Measurements from ENCODE around the gene HEPHL1. TPM values are rescaled to one million over a fixed set of nuclear protein-coding genes. Genes with fewer than 3 reads are reported as not detected.

HEPHL1 gene
- total and polyA plus RNA-seq, 2 donors (not counting 1 experiment from before 2014, with no cell fraction given): not detected

GRCh38 chr11:94077552-94078293 lies 56.6 kb downstream of the HEPHL1 start:
- H3K27ac ChIP-seq (ENCODE audit: insufficient read depth, low read length): no peak overlapping the region
- H3K9ac ChIP-seq (ENCODE audit: insufficient read depth, low read length): no peak overlapping the region
- no peaks in the 10 kb centered on the region for H4K20me1 ChIP-seq (ENCODE audit: control insufficient read depth, extremely low read depth, insufficient read depth, low read length)
- H3K9me3 ChIP-seq (ENCODE audit: control insufficient read depth, insufficient read depth, low read depth, low read length): no peaks in the 10 kb centered on the region
- no peak for DNase-seq (ENCODE audit: low read depth in 2 of 2)
- no peaks in the 10 kb centered on the region for H3K36me3 ChIP-seq (ENCODE audit: control insufficient read depth, insufficient read depth, low read length)
- no peaks in the 10 kb centered on the region for H3K4me1 ChIP-seq (ENCODE audit: control insufficient read depth, extremely low read depth, insufficient read depth, low read length)
- no peak overlapping the region for H3K4me2 ChIP-seq (ENCODE audit: extremely low read depth, insufficient read depth, low read length)
- H3K79me2 ChIP-seq (ENCODE audit: control insufficient read depth, insufficient read depth, low read length): no peaks in the 10 kb centered on the region
- H3K4me3 ChIP-seq (replicated peaks in 1 of 4; ENCODE audit: control extremely low read depth in 1 of 4, insufficient read depth in 1 of 4, low read depth in 3 of 4, low read length in 4 of 4): no peak overlapping the region
- TF ChIP-seq EZH2 (IDR thresholded peaks at IDR 0.05; ENCODE audit: low read length, missing control alignments) (no peak), CTCF (conservative IDR thresholded peaks at IDR 0.05 in 1 of 2, IDR thresholded peaks at IDR 0.05 in 1 of 2; ENCODE audit: low read depth in 1 of 2, low read length in 2 of 2) (no peak)
- no peak overlapping the region for H2AFZ ChIP-seq (ENCODE audit: low read length)
- no peaks in the 10 kb centered on the region for H3K27me3 ChIP-seq (ENCODE audit: control insufficient read depth, insufficient read depth, low read length)

GRCh38 chr11:94084164-94084563 lies 63.0 kb downstream of the HEPHL1 start:
- no peak for TF ChIP-seq CTCF (conservative IDR thresholded peaks at IDR 0.05 in 1 of 2, IDR thresholded peaks at IDR 0.05 in 1 of 2; ENCODE audit: low read depth in 1 of 2, low read length in 2 of 2)
- no peak for TF ChIP-seq EZH2 (IDR thresholded peaks at IDR 0.05; ENCODE audit: low read length, missing control alignments)
- H4K20me1 ChIP-seq (ENCODE audit: control insufficient read depth, extremely low read depth, insufficient read depth, low read length): no peaks in the 10 kb centered on the region
- H3K27ac ChIP-seq (ENCODE audit: insufficient read depth, low read length): no peak overlapping the region
- no peak overlapping the region for H3K4me2 ChIP-seq (ENCODE audit: extremely low read depth, insufficient read depth, low read length)
- no peaks in the 10 kb centered on the region for H3K4me1 ChIP-seq (ENCODE audit: control insufficient read depth, extremely low read depth, insufficient read depth, low read length)
- H3K4me3 ChIP-seq (replicated peaks in 1 of 4; ENCODE audit: control extremely low read depth in 1 of 4, insufficient read depth in 1 of 4, low read depth in 3 of 4, low read length in 4 of 4): no peak overlapping the region
- no peaks in the 10 kb centered on the region for H3K36me3 ChIP-seq (ENCODE audit: control insufficient read depth, insufficient read depth, low read length)
- DNase-seq (ENCODE audit: low read depth in 2 of 2): no peak
- H3K9ac ChIP-seq (ENCODE audit: insufficient read depth, low read length): no peak overlapping the region
- H3K27me3 ChIP-seq (ENCODE audit: control insufficient read depth, insufficient read depth, low read length): no peaks in the 10 kb centered on the region
- no peaks in the 10 kb centered on the region for H3K79me2 ChIP-seq (ENCODE audit: control insufficient read depth, insufficient read depth, low read length)
- no peak overlapping the region for H2AFZ ChIP-seq (ENCODE audit: low read length)
- H3K9me3 ChIP-seq (ENCODE audit: control insufficient read depth, insufficient read depth, low read depth, low read length): no peaks in the 10 kb centered on the region

- H4K20me1 ChIP-seq (ENCODE audit: control insufficient read depth, extremely low read depth, insufficient read depth, low read length): no peaks in the 10 kb centered on the region
- H3K4me3 ChIP-seq (replicated peaks in 1 of 4; ENCODE audit: control extremely low read depth in 1 of 4, insufficient read depth in 1 of 4, low read depth in 3 of 4, low read length in 4 of 4): no peak overlapping the region
- H3K79me2 ChIP-seq (ENCODE audit: control insufficient read depth, insufficient read depth, low read length): no peaks in the 10 kb centered on the region
- no peak for DNase-seq (ENCODE audit: low read depth in 2 of 2)
- no peak overlapping the region for H3K9ac ChIP-seq (ENCODE audit: insufficient read depth, low read length)
- H3K27me3 ChIP-seq (ENCODE audit: control insufficient read depth, insufficient read depth, low read length): no peaks in the 10 kb centered on the region
- H3K4me2 ChIP-seq (ENCODE audit: extremely low read depth, insufficient read depth, low read length): no peak overlapping the region
- H3K27ac ChIP-seq (ENCODE audit: insufficient read depth, low read length): no peak overlapping the region
- no peak overlapping the region for H2AFZ ChIP-seq (ENCODE audit: low read length)
- H3K9me3 ChIP-seq (ENCODE audit: control insufficient read depth, insufficient read depth, low read depth, low read length): no peaks in the 10 kb centered on the region
- no peaks in the 10 kb centered on the region for H3K4me1 ChIP-seq (ENCODE audit: control insufficient read depth, extremely low read depth, insufficient read depth, low read length)
- no peak for TF ChIP-seq EZH2 (IDR thresholded peaks at IDR 0.05; ENCODE audit: low read length, missing control alignments)
- TF ChIP-seq CTCF (conservative IDR thresholded peaks at IDR 0.05 in 1 of 2, IDR thresholded peaks at IDR 0.05 in 1 of 2; ENCODE audit: low read depth in 1 of 2, low read length in 2 of 2): no peak
- no peaks in the 10 kb centered on the region for H3K36me3 ChIP-seq (ENCODE audit: control insufficient read depth, insufficient read depth, low read length)
Measured at GRCh38 chr11:94088906-94089305, 67.8 kb downstream of the HEPHL1 start.
